Measurements from ENCODE around the gene RGL2.

RGL2 gene

GRCh38 chr6:33251395-33252012 is 47.2 kb downstream of the RGL2 start:
- Mint-ChIP-seq H3K27ac (peak overlapping the region; percentile 39), H3K27me3 (ENCODE audit: low read depth) (no peaks in the 10 kb centered on the region), H3K4me1 (ENCODE audit: low read depth) (peaks cover 30% of the 10 kb centered on the region), H3K4me3 (peak overlapping the region; percentile 41), H3K36me3 (ENCODE audit: low read depth) (peaks cover 27% of the 10 kb centered on the region), H3K9me3 (no peaks in the 10 kb centered on the region)

GRCh38 chr6:33250731-33251130 is 48.0 kb downstream of the RGL2 start:
- Mint-ChIP-seq H3K4me3 (peak overlapping the region; percentile 91), H3K36me3 (ENCODE audit: low read depth) (peaks cover 27% of the 10 kb centered on the region), H3K4me1 (ENCODE audit: low read depth) (peaks cover 29% of the 10 kb centered on the region), H3K27ac (peak overlapping the region; percentile 94), H3K27me3 (ENCODE audit: low read depth) (peaks cover 3% of the 10 kb centered on the region), H3K9me3 (no peaks in the 10 kb centered on the region)

DNA sequence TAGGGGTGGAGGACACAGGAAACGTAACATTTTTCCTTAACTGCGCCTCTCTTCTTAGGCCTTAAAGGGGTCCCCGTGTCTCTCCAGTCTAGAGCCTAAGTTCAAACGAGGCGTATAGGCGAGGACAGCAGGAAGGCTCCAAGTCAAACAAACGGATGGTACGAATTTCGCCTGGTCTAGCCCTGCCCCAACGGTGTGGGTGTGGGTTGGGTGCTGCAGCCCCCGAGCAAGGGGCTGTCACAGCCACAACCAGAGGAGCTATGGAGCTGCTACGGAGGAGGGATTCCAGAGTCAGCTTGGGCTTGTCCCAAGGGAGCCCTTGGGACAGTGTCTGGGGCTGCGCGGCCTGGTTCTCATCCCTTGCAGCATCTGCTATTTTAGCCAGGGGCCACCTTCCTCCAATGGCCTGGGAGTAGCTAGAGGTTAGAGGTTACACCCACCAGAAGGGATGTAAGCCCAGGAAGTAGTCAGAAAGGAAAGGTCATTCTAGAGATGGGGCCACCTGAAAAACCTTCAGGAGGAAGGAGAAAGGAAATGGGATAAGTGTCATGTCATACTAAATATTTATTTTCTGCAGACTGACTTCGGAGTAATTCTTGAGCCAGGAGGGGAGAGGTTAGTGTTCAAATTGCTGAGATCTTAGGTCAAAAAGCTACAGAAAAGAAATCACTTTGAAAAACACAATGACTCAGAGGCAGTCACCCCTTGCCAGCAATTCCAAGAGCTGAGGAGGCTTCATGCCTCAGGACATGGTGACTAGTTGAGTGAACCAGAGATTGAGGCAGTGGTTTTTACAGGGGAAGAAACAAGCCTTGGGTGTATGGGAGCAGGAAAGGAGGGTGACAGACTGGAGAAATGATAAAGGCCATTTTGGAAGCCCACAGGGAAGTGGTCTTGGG is 48.8 kb downstream of the RGL2 start:
- H3K9me3 Mint-ChIP-seq = no peaks in the 10 kb centered on the region
- peak overlapping the region; percentile 91 for H3K4me3 Mint-ChIP-seq
- H3K27me3 Mint-ChIP-seq (ENCODE audit: low read depth) = peaks cover 4% of the 10 kb centered on the region
- H3K4me1 Mint-ChIP-seq (ENCODE audit: low read depth) = peaks cover 28% of the 10 kb centered on the region
- peak overlapping the region; percentile 94 for H3K27ac Mint-ChIP-seq
- H3K36me3 Mint-ChIP-seq (ENCODE audit: low read depth) = peaks cover 26% of the 10 kb centered on the region

GRCh38 chr6:33248932-33249731 is 49.6 kb downstream of the RGL2 start:
- H3K9me3 Mint-ChIP-seq = no peaks in the 10 kb centered on the region
- H3K27me3 Mint-ChIP-seq (ENCODE audit: low read depth) = peaks cover 4% of the 10 kb centered on the region
- H3K27ac Mint-ChIP-seq = peak overlapping the region; percentile 94
- peaks cover 28% of the 10 kb centered on the region for H3K4me1 Mint-ChIP-seq (ENCODE audit: low read depth)
- H3K36me3 Mint-ChIP-seq (ENCODE audit: low read depth) = peaks cover 24% of the 10 kb centered on the region
- H3K4me3 Mint-ChIP-seq = peak overlapping the region; percentile 91

- peak overlapping the region; percentile 94 for H3K27ac Mint-ChIP-seq
- peaks cover 4% of the 10 kb centered on the region for H3K27me3 Mint-ChIP-seq (ENCODE audit: low read depth)
- H3K4me3 Mint-ChIP-seq = peak overlapping the region; percentile 91
- H3K4me1 Mint-ChIP-seq (ENCODE audit: low read depth) = peaks cover 28% of the 10 kb centered on the region
- no peaks in the 10 kb centered on the region for H3K9me3 Mint-ChIP-seq
- peaks cover 24% of the 10 kb centered on the region for H3K36me3 Mint-ChIP-seq (ENCODE audit: low read depth)
Observed at GRCh38 chr6:33248643-33248931, 50.2 kb downstream of the RGL2 start.

- H3K27me3 Mint-ChIP-seq (ENCODE audit: low read depth) = peaks cover 8% of the 10 kb centered on the region
- H3K4me3 Mint-ChIP-seq = peak overlapping the region; percentile 91
- peak overlapping the region; percentile 94 for H3K27ac Mint-ChIP-seq
- H3K36me3 Mint-ChIP-seq (ENCODE audit: low read depth) = peaks cover 24% of the 10 kb centered on the region
- H3K4me1 Mint-ChIP-seq (ENCODE audit: low read depth) = peaks cover 28% of the 10 kb centered on the region
- no peaks in the 10 kb centered on the region for H3K9me3 Mint-ChIP-seq
Observed at GRCh38 chr6:33247977-33248642, 50.6 kb downstream of the RGL2 start.

GRCh38 chr6:33243476-33243875 is 55.3 kb downstream of the RGL2 start:
- Mint-ChIP-seq H3K9me3 (no peaks in the 10 kb centered on the region), H3K27ac (no peak overlapping the region), H3K4me3 (no peak overlapping the region), H3K27me3 (ENCODE audit: low read depth) (peaks cover 22% of the 10 kb centered on the region), H3K36me3 (ENCODE audit: low read depth) (no peaks in the 10 kb centered on the region), H3K4me1 (ENCODE audit: low read depth) (peaks cover 9% of the 10 kb centered on the region)

GRCh38 chr6:33241968-33242367 is 56.8 kb downstream of the RGL2 start:
- Mint-ChIP-seq H3K4me3 (no peak overlapping the region), H3K36me3 (ENCODE audit: low read depth) (no peaks in the 10 kb centered on the region), H3K4me1 (ENCODE audit: low read depth) (peaks cover 7% of the 10 kb centered on the region), H3K27ac (no peak overlapping the region), H3K27me3 (ENCODE audit: low read depth) (peaks cover 30% of the 10 kb centered on the region), H3K9me3 (no peaks in the 10 kb centered on the region)
